ENCODE results near the gene CAMK1G.
A peak's percentile ranks its signal among the peaks of the same experiment; 100 is the strongest.

CAMK1G gene

GRCh38 chr1:209617047-209617673, 33.6 kb downstream of the CAMK1G start:
- DNase-seq (ENCODE audit: low read depth in 2 of 2) = no peak
- H3K4me3 ChIP-seq (replicated peaks in 1 of 2; ENCODE audit: low read depth in 2 of 2, low read length in 2 of 2) = no peak overlapping the region
- TF ChIP-seq, protein P1, sequence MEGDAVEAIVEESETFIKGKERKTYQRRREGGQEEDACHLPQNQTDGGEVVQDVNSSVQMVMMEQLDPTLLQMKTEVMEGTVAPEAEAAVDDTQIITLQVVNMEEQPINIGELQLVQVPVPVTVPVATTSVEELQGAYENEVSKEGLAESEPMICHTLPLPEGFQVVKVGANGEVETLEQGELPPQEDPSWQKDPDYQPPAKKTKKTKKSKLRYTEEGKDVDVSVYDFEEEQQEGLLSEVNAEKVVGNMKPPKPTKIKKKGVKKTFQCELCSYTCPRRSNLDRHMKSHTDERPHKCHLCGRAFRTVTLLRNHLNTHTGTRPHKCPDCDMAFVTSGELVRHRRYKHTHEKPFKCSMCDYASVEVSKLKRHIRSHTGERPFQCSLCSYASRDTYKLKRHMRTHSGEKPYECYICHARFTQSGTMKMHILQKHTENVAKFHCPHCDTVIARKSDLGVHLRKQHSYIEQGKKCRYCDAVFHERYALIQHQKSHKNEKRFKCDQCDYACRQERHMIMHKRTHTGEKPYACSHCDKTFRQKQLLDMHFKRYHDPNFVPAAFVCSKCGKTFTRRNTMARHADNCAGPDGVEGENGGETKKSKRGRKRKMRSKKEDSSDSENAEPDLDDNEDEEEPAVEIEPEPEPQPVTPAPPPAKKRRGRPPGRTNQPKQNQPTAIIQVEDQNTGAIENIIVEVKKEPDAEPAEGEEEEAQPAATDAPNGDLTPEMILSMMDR (IDR thresholded peaks at IDR 0.05; ENCODE audit: low read depth, low read length) = no peak

DNA sequence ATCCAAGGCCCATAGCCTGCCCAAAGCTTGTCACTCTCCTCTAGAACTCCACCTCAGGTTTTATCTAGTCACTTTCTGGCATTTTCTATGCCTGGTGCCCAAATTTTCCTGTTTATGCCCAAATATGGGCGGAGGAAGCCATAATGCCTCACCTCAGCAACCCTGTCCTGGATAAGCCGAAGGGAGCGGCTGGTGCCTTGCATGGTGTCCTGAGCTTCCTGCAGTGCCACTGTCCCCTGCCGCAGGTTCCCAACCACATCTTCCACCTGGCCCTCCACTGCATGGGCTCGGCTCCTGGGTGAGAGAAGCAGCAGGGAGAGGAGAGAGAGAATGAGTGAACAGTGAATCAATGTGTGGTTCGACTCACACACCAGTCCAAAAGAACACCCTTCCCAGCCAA, 34.2 kb downstream of the CAMK1G start:
- TF ChIP-seq, protein P1 (IDR thresholded peaks at IDR 0.05; ENCODE audit: low read depth, low read length) = no peak
- no peak for DNase-seq (ENCODE audit: low read depth in 2 of 2)
- no peak overlapping the region for H3K4me3 ChIP-seq (replicated peaks in 1 of 2; ENCODE audit: low read depth in 2 of 2, low read length in 2 of 2)

DNA sequence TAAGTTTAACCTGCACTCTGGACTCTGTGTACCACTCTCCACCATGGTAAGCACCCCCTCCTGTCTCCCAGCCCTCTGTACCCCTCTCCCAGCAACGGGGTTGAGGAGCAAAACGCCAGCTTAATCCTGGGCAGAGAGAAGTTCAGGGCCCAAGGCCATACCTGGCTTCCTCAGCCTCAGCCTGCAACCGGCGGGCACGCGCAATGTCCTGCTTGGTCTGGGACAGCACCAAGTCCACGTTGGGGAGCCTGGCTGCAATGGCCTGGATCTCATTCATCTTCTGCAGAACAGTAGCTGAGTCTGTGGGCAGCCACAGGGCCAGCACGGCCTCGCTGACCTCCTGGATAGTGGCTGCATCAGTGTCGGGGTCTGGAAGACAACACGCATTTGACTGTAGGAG, 34.8 kb downstream of the CAMK1G start:
- DNase-seq (ENCODE audit: low read depth in 2 of 2) = no peak
- TF ChIP-seq, protein P1 (IDR thresholded peaks at IDR 0.05; ENCODE audit: low read depth, low read length) = no peak
- H3K4me3 ChIP-seq (replicated peaks in 1 of 2; ENCODE audit: low read depth in 2 of 2, low read length in 2 of 2) = no peak overlapping the region

DNA sequence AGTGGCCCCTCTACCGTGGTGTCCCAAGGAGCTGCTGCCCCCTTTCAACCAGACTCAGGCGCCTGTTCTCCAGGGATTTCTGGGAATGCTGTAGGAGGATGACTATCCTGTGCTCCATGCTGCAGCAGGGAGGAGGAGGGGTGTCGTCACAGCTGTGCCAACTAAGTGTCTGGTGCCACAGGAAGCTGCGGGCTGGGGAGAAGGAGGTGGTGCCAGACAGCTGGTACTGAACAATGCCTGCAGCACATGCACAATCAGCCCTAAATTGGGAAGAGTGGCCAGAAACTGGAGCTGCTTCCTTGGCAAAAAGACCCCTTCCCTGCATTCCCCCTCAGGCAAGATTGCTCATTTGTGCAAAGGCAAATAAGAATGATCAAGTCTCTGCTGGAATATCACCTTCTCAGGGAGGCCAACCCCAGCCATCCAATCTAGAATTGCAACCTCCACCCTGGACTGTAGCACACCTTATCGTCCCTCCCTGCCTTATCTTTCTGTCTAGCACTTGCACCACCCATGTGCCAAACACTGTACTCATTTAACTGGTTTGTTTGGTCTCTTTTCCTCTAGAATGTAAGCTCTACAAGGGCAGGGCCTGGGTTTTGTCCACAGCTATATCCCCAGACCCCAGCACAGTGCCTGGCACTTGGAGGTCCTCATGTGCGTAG, 35.4 kb downstream of the CAMK1G start:
- H3K4me3 ChIP-seq (replicated peaks in 1 of 2; ENCODE audit: low read depth in 2 of 2, low read length in 2 of 2) = no peak overlapping the region
- peak in 1 of 2 donors; percentile 7 for DNase-seq (ENCODE audit: low read depth in 2 of 2)
- TF ChIP-seq, protein P1 (IDR thresholded peaks at IDR 0.05; ENCODE audit: low read depth, low read length) = no peak

DNA sequence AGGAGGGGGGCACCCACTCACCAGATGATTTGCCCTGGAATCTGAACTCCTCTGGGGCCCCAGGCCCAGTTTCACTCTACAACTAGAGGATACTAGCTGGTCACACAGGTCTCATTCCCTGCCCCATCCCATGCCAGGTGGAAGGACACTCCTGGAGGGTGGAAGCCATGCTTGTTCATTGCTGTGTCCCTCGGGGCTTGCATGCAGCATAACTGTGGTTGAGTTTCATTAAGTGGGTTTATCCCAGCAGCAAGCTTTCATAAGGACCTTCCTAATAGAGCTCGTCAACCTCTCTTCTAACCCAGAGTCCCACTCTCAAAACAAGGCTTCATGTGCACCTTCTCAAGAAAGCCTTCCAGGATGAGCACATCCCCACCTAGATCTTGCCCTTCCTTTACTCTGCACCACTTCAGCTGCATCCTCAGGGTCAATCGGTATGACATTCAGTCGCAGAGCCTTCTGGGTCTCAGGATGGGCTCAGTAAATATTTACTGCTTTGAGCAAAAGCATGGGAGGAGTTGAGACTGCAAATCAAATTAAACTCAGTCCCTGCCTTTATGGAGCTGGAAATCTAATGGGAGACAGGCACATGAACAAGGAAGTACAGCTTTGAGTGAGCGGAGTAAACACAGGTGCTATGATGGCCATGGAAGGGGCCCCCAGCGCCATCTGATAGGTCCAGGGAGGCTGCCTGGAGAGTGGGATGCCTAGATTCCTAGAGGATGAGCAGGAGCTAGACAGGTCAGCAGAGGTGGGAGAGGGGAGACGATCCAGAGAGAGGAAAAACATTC, 36.4 kb downstream of the CAMK1G start:
- TF ChIP-seq, protein P1 (IDR thresholded peaks at IDR 0.05; ENCODE audit: low read depth, low read length) = no peak

GRCh38 chr1:209620487-209620884, 37.0 kb downstream of the CAMK1G start:
- TF ChIP-seq, protein P1 (IDR thresholded peaks at IDR 0.05; ENCODE audit: low read depth, low read length) = no peak
- peak; percentile 22 to 31 for DNase-seq (ENCODE audit: low read depth in 2 of 2)
- no peak overlapping the region for H3K4me3 ChIP-seq (replicated peaks in 1 of 2; ENCODE audit: low read depth in 2 of 2, low read length in 2 of 2)

More for the DNA sequence above, 36.4 kb downstream of the CAMK1G start:
- H3K4me3 ChIP-seq (replicated peaks in 1 of 2; ENCODE audit: low read depth in 2 of 2, low read length in 2 of 2) = no peak overlapping the region
- no peak for DNase-seq (ENCODE audit: low read depth in 2 of 2)

Measured in cardiac fibroblast (primary cell).